Measurements from ENCODE around the gene DNAH7. TPM values are rescaled to one million over a fixed set of nuclear protein-coding genes. Genes with fewer than 3 reads are reported as not detected.

Gene DNAH7
- total RNA-seq, 2 experiments from 2014 or later, result not detected

- no peak overlapping the region for H3K4me3 Mint-ChIP-seq
- H3K9me3 Mint-ChIP-seq, result no peaks in the 10 kb centered on the region
- peaks cover 5% of the 10 kb centered on the region for H3K4me1 Mint-ChIP-seq
- no peaks in the 10 kb centered on the region for H3K36me3 Mint-ChIP-seq (ENCODE audit: low read depth)
- no peak for DNase-seq
- H3K27me3 Mint-ChIP-seq, result peaks cover 4% of the 10 kb centered on the region
- H3K27ac Mint-ChIP-seq, result no peak overlapping the region
- CTCF ChIA-PET, result interaction anchor here (6.7 kb wide), 1 partner anchor 264 kb away, joined by 164 read pairs; no protein-coding TSS in a partner anchor
- POLR2A ChIA-PET, result no interaction called here
Measured at GRCh38 chr2:196073521-196073920, 4.9 kb upstream of the DNAH7 start.

GRCh38 chr2:196067088-196067382, 1.6 kb downstream of the DNAH7 start:
- Mint-ChIP-seq H3K27ac (no peak overlapping the region), H3K27me3 (peaks cover 19% of the 10 kb centered on the region), H3K9me3 (no peaks in the 10 kb centered on the region), H3K4me3 (no peak overlapping the region), H3K36me3 (ENCODE audit: low read depth) (no peaks in the 10 kb centered on the region), H3K4me1 (peaks cover 12% of the 10 kb centered on the region)
- DNase-seq, result no peak
- ChIA-PET CTCF (interaction anchor here (0.8 to 3.6 kb wide), 16 partner anchors 11 to 749 kb away, joined by 3 to 90 read pairs (median 5); partner anchors contain the start of gene CCDC150), POLR2A (interaction anchor here (0.5 to 1.8 kb wide), 2 partner anchors 271 to 531 kb away, joined by 3 to 5 read pairs; no protein-coding TSS in a partner anchor)

GRCh38 chr2:196066291-196067087, 2.1 kb downstream of the DNAH7 start:
- POLR2A ChIA-PET, result interaction anchor here (0.5 kb wide), 1 partner anchor 271 kb away, joined by 3 read pairs; no protein-coding TSS in a partner anchor
- Mint-ChIP-seq H3K4me3 (no peak overlapping the region), H3K27ac (no peak overlapping the region), H3K27me3 (peaks cover 19% of the 10 kb centered on the region), H3K9me3 (no peaks in the 10 kb centered on the region), H3K4me1 (peaks cover 12% of the 10 kb centered on the region), H3K36me3 (ENCODE audit: low read depth) (no peaks in the 10 kb centered on the region)
- DNase-seq, result no peak
- CTCF ChIA-PET, result interaction anchor here (0.8 to 3.6 kb wide), 11 partner anchors 12 to 748 kb away, joined by 3 to 90 read pairs (median 3); no protein-coding TSS in a partner anchor

- ChIA-PET CTCF (interaction anchor here (1.1 kb wide), 1 partner anchor 15 kb away, joined by 4 read pairs; no protein-coding TSS in a partner anchor), POLR2A (no interaction called here)
- Mint-ChIP-seq H3K36me3 (ENCODE audit: low read depth) (no peaks in the 10 kb centered on the region), H3K27me3 (peaks cover 18% of the 10 kb centered on the region), H3K4me3 (no peak overlapping the region), H3K9me3 (no peaks in the 10 kb centered on the region), H3K4me1 (peaks cover 10% of the 10 kb centered on the region), H3K27ac (no peak overlapping the region)
- DNase-seq, result no peak
Measured at GRCh38 chr2:196063773-196064172, 4.9 kb downstream of the DNAH7 start.

- Mint-ChIP-seq H3K27ac (no peak overlapping the region), H3K9me3 (no peaks in the 10 kb centered on the region), H3K4me1 (no peaks in the 10 kb centered on the region), H3K27me3 (peaks cover 8% of the 10 kb centered on the region), H3K36me3 (ENCODE audit: low read depth) (no peaks in the 10 kb centered on the region), H3K4me3 (no peak overlapping the region)
- no peak for DNase-seq
- ChIA-PET CTCF (interaction anchor here (0.8 kb wide), 1 partner anchor 9 kb away, joined by 3 read pairs; the partner anchor contains the start of gene DNAH7), POLR2A (no interaction called here)
Measured at GRCh38 chr2:196059491-196059960, 9.1 kb downstream of the DNAH7 start.

- no peak for DNase-seq
- Mint-ChIP-seq H3K4me1 (no peaks in the 10 kb centered on the region), H3K27me3 (peaks cover 7% of the 10 kb centered on the region), H3K36me3 (ENCODE audit: low read depth) (no peaks in the 10 kb centered on the region), H3K9me3 (no peaks in the 10 kb centered on the region), H3K4me3 (no peak overlapping the region), H3K27ac (no peak overlapping the region)
- ChIA-PET POLR2A (interaction anchor here (0.5 kb wide), 1 partner anchor 25 kb away, joined by 3 read pairs; no protein-coding TSS in a partner anchor), CTCF (interaction anchor here (1.2 kb wide), 1 partner anchor 14 kb away, joined by 3 read pairs; the partner anchor contains the start of gene DNAH7)
Measured at GRCh38 chr2:196054631-196055030, 14.0 kb downstream of the DNAH7 start.

GRCh38 chr2:196046123-196046917, 22.3 kb downstream of the DNAH7 start:
- Mint-ChIP-seq H3K4me3 (no peak overlapping the region), H3K27me3 (peaks cover 11% of the 10 kb centered on the region), H3K27ac (no peak overlapping the region), H3K4me1 (peaks cover 4% of the 10 kb centered on the region), H3K36me3 (ENCODE audit: low read depth) (no peaks in the 10 kb centered on the region), H3K9me3 (no peaks in the 10 kb centered on the region)
- CTCF ChIA-PET, result interaction anchor here (2.1 kb wide), 1 partner anchor 22 kb away, joined by 10 read pairs; the partner anchor contains the start of gene DNAH7
- POLR2A ChIA-PET, result no interaction called here
- no peak for DNase-seq

- no peaks in the 10 kb centered on the region for H3K36me3 Mint-ChIP-seq (ENCODE audit: low read depth)
- H3K27ac Mint-ChIP-seq, result no peak overlapping the region
- POLR2A ChIA-PET, result no interaction called here
- CTCF ChIA-PET, result interaction anchor here (2.0 kb wide), 1 partner anchor 26 kb away, joined by 5 read pairs; no protein-coding TSS in a partner anchor
- H3K27me3 Mint-ChIP-seq, result peaks cover 1% of the 10 kb centered on the region
- H3K4me1 Mint-ChIP-seq, result peaks cover under 1% of the 10 kb centered on the region
- DNase-seq, result no peak
- peaks cover 9% of the 10 kb centered on the region for H3K9me3 Mint-ChIP-seq
- H3K4me3 Mint-ChIP-seq, result no peak overlapping the region
Measured at GRCh38 chr2:196041786-196042185, 26.9 kb downstream of the DNAH7 start.

- no peak overlapping the region for H3K27ac Mint-ChIP-seq
- no peaks in the 10 kb centered on the region for H3K36me3 Mint-ChIP-seq (ENCODE audit: low read depth)
- ChIA-PET CTCF (interaction anchor here (2.0 kb wide), 1 partner anchor 27 kb away, joined by 5 read pairs; no protein-coding TSS in a partner anchor), POLR2A (no interaction called here)
- H3K4me1 Mint-ChIP-seq, result no peaks in the 10 kb centered on the region
- peaks cover 9% of the 10 kb centered on the region for H3K9me3 Mint-ChIP-seq
- no peak for DNase-seq
- peaks cover 1% of the 10 kb centered on the region for H3K27me3 Mint-ChIP-seq
- H3K4me3 Mint-ChIP-seq, result no peak overlapping the region
Measured at GRCh38 chr2:196040218-196040617, 28.4 kb downstream of the DNAH7 start.

GRCh38 chr2:196036442-196036841, 32.2 kb downstream of the DNAH7 start:
- POLR2A ChIA-PET, result no interaction called here
- Mint-ChIP-seq H3K27me3 (peaks cover 3% of the 10 kb centered on the region), H3K4me3 (no peak overlapping the region), H3K4me1 (no peaks in the 10 kb centered on the region), H3K36me3 (ENCODE audit: low read depth) (no peaks in the 10 kb centered on the region), H3K27ac (no peak overlapping the region), H3K9me3 (peaks cover 9% of the 10 kb centered on the region)
- DNase-seq, result no peak
- CTCF ChIA-PET, result no interaction called here

- H3K27me3 Mint-ChIP-seq, result peaks cover 4% of the 10 kb centered on the region
- H3K27ac Mint-ChIP-seq, result no peak overlapping the region
- CTCF ChIA-PET, result no interaction called here
- DNase-seq, result no peak
- H3K36me3 Mint-ChIP-seq (ENCODE audit: low read depth), result no peaks in the 10 kb centered on the region
- no peaks in the 10 kb centered on the region for H3K9me3 Mint-ChIP-seq
- POLR2A ChIA-PET, result no interaction called here
- H3K4me1 Mint-ChIP-seq, result no peaks in the 10 kb centered on the region
- no peak overlapping the region for H3K4me3 Mint-ChIP-seq
Measured at GRCh38 chr2:196018037-196018436, 50.6 kb downstream of the DNAH7 start.

GRCh38 chr2:196012314-196012713, 56.3 kb downstream of the DNAH7 start:
- Mint-ChIP-seq H3K27ac (no peak overlapping the region), H3K27me3 (peaks cover 4% of the 10 kb centered on the region), H3K9me3 (peaks cover 2% of the 10 kb centered on the region), H3K36me3 (ENCODE audit: low read depth) (no peaks in the 10 kb centered on the region), H3K4me1 (no peaks in the 10 kb centered on the region), H3K4me3 (no peak overlapping the region)
- ChIA-PET POLR2A (no interaction called here), CTCF (no interaction called here)
- DNase-seq, result no peak

GRCh38 chr2:196000551-196000950, 68.1 kb downstream of the DNAH7 start:
- Mint-ChIP-seq H3K36me3 (ENCODE audit: low read depth) (no peaks in the 10 kb centered on the region), H3K9me3 (peaks cover 2% of the 10 kb centered on the region), H3K27ac (no peak overlapping the region), H3K27me3 (no peaks in the 10 kb centered on the region), H3K4me3 (no peak overlapping the region), H3K4me1 (no peaks in the 10 kb centered on the region)
- DNase-seq, result no peak
- CTCF ChIA-PET, result no interaction called here
- POLR2A ChIA-PET, result no interaction called here

Data from activated CD4-positive, alpha-beta memory T cell treated with anti-CD3 and anti-CD28 coated beads, Interleukin-2, amount 10 ng/mL, durations not matched to agents 7 days and 5 days (primary cell).